ENCODE data around the gene MMP1.

DNA sequence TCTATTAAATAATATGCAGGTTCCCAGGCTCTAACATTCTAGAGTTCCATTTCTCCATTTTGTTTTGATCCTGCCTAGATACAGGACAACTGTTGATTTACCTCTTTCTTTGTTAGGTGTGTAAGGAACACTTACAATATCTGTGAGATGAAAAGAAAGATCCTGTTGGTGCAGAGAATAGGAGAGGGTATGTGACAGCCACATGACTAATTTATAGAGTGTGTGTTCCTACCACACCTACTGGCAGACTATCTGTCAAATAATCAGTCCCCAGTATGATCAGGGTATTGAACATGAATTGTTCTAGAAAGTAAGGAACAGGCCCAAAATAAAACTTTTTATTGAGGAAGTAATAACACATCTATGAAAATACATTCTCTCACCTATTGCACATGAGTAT lies 27.8 kb downstream of the MMP1 start:
- TF ChIP-seq NR2F2 (IDR thresholded peaks at IDR 0.05) = no peak
- TF ChIP-seq YY1 (IDR thresholded peaks at IDR 0.05) = no peak
